ENCODE data around the gene CELF1.

DNA sequence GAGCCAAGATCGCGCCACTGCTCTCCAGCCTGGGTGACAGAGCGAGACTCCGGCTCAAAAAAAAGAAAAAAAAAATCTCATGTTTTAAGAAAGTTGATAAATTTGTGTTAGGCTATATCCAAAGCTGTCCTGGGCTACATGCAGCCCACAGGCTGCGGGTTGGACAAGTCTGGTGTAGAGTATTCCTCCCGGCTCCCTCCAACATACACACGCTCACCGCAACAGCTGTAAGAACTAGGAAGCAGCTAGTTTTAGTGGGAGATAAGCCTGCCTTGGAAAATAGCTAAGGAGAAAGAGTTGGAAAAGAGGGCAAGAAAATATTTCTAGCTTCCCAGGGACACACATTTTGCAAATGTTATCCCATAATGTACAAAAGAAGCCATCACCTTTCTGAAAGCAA lies 46.6 kb downstream of the CELF1 start:
- TF ChIP-seq MAX (IDR thresholded peaks at IDR 0.05) (no peak), POLR2AphosphoS5 (IDR thresholded peaks at IDR 0.05; ENCODE audit: low read depth, low read length) (no peak), STAT5B (CRISPR knock-in tag; IDR thresholded peaks at IDR 0.05) (no peak), POLR2A (IDR thresholded peaks at IDR 0.05; ENCODE audit: insufficient read depth in 1 of 2, low read depth in 2 of 2, low read length in 2 of 2) (no peak), DPF2 (CRISPR knock-in tag; IDR thresholded peaks at IDR 0.05; ENCODE audit: borderline replicate concordance, low read depth) (no peak)
